DMS114 treated with DMSO at 0.1 percent for 48 hours (cell line): Measurements from ENCODE around the gene LRP1.

ENCODE experiments used
- DNase-seq: peaks from one replicate; lab custom pipeline; 2025; ENCODE audit not compliant: unreplicated experiment; lab: John Stamatoyannopoulos, UW

The LRP1 gene

GRCh38 chr12:57127726-57128518 lies at the start of gene LRP1:
Gene LRP1 (plus strand): TSS chr12:57128483. CDS start chr12:57128965, 482 bp downstream.
- DNase-seq: peak; percentile 75

DNA sequence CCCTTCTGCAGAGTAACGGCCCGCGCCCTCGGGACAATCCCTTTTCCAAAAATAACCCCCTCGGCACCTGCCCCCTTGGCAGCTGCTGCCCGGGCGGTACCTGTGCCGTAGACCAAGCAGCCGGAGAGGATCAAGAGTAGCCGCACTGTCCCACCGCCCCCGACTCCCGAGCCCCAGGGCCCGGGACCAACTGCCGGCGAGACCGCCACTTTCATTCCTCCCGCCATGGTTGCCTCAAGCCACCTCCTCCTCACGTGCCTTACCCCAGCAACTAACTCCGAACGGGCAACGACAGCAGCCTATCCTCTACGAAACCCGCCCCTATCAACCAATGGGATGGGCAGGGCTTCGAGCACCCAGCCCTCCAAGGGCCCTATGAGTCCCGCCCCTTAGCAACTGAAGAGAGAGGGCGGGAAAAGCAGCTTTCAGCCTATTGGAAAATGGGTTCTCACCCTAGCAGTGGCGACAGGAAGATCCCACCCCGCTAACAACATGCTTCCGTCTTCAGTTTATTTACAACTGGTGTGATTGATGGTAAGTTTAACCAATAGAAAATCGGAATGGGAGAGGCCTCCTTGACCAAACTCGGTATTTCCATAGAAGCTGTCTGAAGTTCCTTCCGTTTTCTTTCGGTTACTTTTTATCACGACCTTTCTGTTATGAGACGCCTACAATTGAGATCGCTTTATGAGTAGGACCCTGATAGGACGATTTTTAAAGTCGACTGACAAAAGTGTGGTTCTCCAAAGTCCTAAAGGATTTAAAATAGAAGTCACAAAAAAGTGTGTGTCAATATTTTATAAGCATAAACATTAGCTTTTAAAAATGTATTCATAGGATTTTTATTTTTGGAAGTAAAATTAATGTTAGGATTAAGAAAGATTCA lies 49.5 kb upstream of the LRP1 start, which contains the start of gene NEMP1:
Gene NEMP1 (minus strand): TSS at position 273 of the 886 bp plus-strand sequence. CDS start 46 bp downstream, at position 227.
- peak; percentile 100 for DNase-seq

DNA sequence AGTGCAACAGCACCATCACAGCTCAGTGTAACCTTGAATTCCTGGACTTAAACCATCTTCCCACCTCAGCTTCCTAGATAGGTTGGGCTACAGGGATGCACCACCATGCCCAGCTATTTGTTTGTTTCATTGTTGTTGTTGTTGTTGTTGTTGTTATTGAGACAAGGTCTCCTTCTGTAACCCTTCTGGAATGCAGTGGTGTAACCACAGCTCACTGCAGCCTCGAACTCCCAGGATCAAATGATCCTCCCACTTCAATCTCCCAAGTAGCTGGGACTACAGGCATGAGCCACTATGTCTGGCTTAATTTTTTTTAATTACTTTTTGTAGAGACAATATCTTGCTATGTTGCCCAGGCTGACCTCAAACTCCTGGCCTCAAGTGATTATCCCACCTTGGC lies 48.5 kb upstream of the LRP1 start:
- DNase-seq: no peak

GRCh38 chr12:57080855-57081254 lies 47.4 kb upstream of the LRP1 start:
- no peak for DNase-seq

DNA sequence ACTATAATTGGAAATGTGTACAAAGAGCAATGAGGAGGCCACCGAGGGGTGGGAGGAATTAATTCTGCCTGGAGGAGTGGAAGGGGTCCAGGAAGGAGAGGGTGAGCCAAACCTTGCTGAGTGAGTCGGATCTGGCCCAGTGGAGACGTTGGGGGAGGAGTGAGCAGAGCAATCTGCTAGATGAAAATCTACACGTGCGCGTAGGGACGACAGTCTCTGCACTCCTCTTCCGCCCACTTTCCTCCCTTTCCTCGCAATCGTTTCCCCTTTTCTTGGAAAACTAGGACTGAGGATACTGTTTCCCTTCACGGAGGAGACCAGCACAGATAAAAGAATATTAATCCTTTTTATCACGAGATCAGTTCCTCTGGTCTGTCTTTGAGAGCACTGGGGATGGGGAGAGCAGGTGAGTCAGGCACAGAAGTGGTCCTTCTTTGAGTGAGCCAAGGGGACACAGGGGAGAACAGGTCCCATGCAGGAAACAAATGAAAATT lies 42.2 kb upstream of the LRP1 start:
- DNase-seq: peak; percentile 37

DNA sequence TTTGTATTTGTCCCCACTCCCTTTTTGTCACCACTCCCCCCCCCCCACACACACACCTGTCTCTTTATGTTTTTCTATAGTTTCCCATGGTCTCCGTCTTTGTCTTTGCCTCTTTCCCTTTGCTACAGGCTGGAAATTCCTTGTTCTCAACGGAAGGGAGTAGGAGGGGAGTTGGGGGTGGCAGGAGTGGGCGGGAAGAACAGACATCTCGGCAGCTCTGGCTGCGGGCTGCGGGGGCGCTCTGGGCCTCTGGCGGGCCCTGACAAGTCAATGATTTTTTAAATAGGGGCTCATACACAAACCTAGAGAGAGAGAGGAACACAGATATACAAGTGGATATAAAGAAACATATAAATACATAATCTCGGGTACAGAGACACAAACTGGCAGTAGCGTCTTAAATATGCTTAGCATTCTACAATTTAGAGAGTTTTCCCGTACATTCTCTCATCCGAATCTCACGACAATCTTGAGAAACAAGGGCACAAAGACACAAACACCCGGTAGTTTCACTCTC lies 41.7 kb upstream of the LRP1 start:
- peak; percentile 62 for DNase-seq

DNA sequence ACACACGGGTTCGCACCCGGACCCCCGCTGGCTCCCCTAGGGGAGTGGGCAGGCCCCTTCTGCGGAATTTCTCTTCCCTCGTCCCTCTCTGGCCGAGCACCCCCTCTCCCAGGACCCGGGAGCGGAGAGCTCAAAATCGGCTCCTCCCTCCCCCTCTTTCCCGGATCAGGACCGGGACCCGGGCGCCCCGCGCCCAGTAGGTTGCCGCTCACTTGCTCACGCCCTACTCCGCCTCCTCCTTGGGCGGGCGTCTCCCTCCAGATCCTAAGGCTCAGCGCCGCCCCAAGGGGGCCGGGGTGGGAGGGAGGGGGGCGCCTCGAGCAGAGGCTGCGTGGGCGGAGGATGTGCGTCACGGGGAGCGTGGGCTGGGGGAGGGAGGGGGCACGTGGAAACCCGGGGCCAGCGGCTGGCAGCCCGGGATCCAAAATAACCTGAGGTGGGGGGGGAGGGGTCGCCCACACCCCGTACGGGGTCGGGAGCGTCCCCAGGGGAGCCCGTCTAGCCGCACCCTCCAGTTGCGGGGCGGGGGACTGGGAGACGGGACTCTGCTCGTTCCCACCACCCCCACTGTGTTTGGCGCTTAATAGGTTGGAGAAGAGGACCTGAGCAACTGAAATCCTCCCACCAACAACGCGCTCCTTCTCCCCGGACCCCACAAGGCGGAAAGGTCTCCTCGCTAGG lies 41.1 kb upstream of the LRP1 start:
- DNase-seq: peak; percentile 76

GRCh38 chr12:57087691-57088353 lies 40.5 kb upstream of the LRP1 start:
- DNase-seq: peak; percentile 79

GRCh38 chr12:57088354-57089270 lies 39.7 kb upstream of the LRP1 start, which contains the start of gene NAB2:
Gene NAB2 (plus strand): TSS chr12:57089114. CDS start chr12:57089272, 158 bp downstream.
- DNase-seq: peak; percentile 83

GRCh38 chr12:57089271-57090245 lies 38.7 kb upstream of the LRP1 start:
- no peak for DNase-seq

GRCh38 chr12:57090490-57090889 lies 37.8 kb upstream of the LRP1 start:
- DNase-seq: no peak

GRCh38 chr12:57090924-57091637 lies 37.2 kb upstream of the LRP1 start:
- peak; percentile 42 for DNase-seq

- DNase-seq: no peak
Observed at GRCh38 chr12:57091638-57092528, 36.4 kb upstream of the LRP1 start.

- no peak for DNase-seq
Observed at GRCh38 chr12:57092529-57092862, 35.8 kb upstream of the LRP1 start.

- no peak for DNase-seq
Observed at GRCh38 chr12:57092876-57093414, 35.3 kb upstream of the LRP1 start.
